Mucosa of descending colon (tissue), 3 donors: ENCODE data around the gene SHKBP1. TPM values are rescaled to one million over a fixed set of nuclear protein-coding genes. Genes with fewer than 3 reads are reported as not detected.

ENCODE experiments used
- ATAC-seq: fragments of 200-7000 bp; cut with Tn5 transposase; one replicate; pipeline ENCODE4 v1.9.1; 2020; ENCODE audit warnings: mild to moderate bottlenecking, moderate library complexity
- DNase-seq, 3 donors: peaks; one replicate each; pipeline ENCODE4 v3.0.0-alpha.2; 2020
- H3K36me3 ChIP-seq: fragments of 200-600 bp; one replicate; pipeline ENCODE4 v1.8.0; 2021; ENCODE audit warnings: low read depth, mild to moderate bottlenecking
- H3K4me1 ChIP-seq: fragments of 200-600 bp; one replicate; pipeline ENCODE4 v1.8.0; 2021; ENCODE audit warnings: low read depth, mild to moderate bottlenecking
- H3K4me3 ChIP-seq: fragments of 200-600 bp; one replicate; pipeline ENCODE4 v1.8.0; 2021; ENCODE audit warnings: mild to moderate bottlenecking
- H3K9me3 ChIP-seq: fragments of 200-600 bp; one replicate; pipeline ENCODE4 v1.8.0; 2021; ENCODE audit warnings: mild to moderate bottlenecking
- intact Hi-C, 2 donors: fragments of 100-400 bp; cut with DNase I in 1 of 2; cut with micrococcal nuclease in 1 of 2; formaldehyde crosslinking; loops; one replicate each; pipeline versions ENCODE4 v1.11.0 to v1.11.1; 2022; cut with DNase I, micrococcal nuclease
- total RNA-seq, 3 donors: library from RNA; stranded (reverse); fragmentation: NEBNext Ultra II Directional in 2 of 3; extraction: Animal tissue kit (Norgen Biotek cat#: 25700) in 2 of 3; gene quantifications; one replicate each; pipeline versions ENCODE4 v1.2.1 to v1.2.4, GENCODE V29; 2021 to 2023
- TF ChIP-seq, protein P1 (sequence below): fragments of 200-600 bp; IDR thresholded peaks from one replicate; pipeline ENCODE4 v1.8.0; 2022; ENCODE audit warnings: antibody characterized with exemption, mild to moderate bottlenecking
- donor health status: DM: no; HTN: no; CAD: no; lungs with moderate emphysema.
- donor health status: DM: no; HTN: no; CAD: no.
- donor health status: DM: no; HTN: yes; CAD: no.

Gene SHKBP1
- total RNA-seq, 3 donors from 2014 or later = 58.1 to 70.6 (median 62.2) TPM

DNA sequence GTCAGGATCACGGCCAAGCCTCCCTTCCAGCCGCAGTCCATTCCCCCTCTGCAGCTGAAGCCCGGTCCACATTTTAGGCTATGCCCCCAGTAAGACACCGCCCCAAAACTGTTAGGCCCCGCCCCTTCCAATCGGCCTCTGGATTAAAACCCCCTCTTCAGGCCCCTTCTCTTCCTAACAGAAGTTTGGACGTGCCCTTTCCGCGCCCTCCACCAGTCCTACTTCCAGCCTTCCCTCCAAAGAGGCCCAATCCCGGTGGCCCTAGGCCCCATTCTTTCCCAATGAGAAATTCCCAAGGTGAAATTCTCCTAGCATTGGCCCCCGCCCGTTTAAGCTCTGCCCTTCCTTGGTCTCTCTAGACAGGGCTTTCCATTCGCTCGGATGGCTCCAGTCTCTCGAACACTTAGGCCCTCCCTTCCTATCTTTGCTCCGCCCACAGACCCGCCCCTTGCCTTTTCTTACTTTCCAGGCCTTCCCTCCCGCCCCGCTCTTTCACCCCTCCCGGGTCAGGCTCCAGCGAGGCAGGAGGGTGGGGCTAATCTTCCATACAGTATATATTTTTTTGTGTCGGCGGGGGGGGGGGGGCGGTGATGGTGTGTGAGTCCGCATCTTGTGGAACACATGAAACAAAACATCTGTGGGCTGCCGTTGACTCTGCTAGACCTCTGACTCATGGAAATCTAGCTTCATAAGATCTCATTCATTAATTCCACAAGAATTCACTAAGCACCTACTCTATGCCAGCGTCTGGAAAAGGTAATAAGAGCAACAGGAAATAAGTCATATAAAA, 38.1 kb downstream of the SHKBP1 start:
- peak overlapping the region; percentile 46 for H3K4me3 ChIP-seq
- TF ChIP-seq, protein P1, sequence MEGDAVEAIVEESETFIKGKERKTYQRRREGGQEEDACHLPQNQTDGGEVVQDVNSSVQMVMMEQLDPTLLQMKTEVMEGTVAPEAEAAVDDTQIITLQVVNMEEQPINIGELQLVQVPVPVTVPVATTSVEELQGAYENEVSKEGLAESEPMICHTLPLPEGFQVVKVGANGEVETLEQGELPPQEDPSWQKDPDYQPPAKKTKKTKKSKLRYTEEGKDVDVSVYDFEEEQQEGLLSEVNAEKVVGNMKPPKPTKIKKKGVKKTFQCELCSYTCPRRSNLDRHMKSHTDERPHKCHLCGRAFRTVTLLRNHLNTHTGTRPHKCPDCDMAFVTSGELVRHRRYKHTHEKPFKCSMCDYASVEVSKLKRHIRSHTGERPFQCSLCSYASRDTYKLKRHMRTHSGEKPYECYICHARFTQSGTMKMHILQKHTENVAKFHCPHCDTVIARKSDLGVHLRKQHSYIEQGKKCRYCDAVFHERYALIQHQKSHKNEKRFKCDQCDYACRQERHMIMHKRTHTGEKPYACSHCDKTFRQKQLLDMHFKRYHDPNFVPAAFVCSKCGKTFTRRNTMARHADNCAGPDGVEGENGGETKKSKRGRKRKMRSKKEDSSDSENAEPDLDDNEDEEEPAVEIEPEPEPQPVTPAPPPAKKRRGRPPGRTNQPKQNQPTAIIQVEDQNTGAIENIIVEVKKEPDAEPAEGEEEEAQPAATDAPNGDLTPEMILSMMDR = no peak
- peaks cover 4% of the 10 kb centered on the region for H3K36me3 ChIP-seq
- ATAC-seq = peak; percentile 49
- intact Hi-C loops = no loop called here
- peaks cover 23% of the 10 kb centered on the region for H3K4me1 ChIP-seq
- H3K9me3 ChIP-seq = no peaks in the 10 kb centered on the region
- DNase-seq = peak; percentile 91 to 95 (median 94)

DNA sequence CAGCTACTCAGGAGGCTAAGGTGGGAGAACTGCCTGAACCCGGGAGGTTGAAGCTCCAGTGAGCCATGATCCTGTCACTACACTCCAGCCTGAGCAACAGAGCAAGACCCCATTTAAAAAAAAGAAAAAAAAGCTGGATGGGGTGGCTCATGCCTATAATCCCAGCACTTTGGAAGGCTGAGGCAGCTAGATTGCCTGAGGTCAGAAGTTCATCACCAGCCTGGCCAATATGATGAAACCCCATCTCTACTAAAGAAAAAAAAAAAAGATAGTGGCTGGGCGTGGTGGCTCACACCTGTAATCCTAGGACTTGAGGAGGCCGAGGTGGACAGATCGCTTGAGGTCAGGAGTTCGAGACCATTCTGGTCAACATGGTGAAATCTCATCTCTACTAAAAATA, 39.5 kb downstream of the SHKBP1 start:
- TF ChIP-seq, protein P1 = no peak
- intact Hi-C loops = no loop called here
- DNase-seq = no peak
- H3K36me3 ChIP-seq = peaks cover 4% of the 10 kb centered on the region
- no peak overlapping the region for H3K4me3 ChIP-seq
- peaks cover 12% of the 10 kb centered on the region for H3K4me1 ChIP-seq
- ATAC-seq = no peak
- H3K9me3 ChIP-seq = no peaks in the 10 kb centered on the region

DNA sequence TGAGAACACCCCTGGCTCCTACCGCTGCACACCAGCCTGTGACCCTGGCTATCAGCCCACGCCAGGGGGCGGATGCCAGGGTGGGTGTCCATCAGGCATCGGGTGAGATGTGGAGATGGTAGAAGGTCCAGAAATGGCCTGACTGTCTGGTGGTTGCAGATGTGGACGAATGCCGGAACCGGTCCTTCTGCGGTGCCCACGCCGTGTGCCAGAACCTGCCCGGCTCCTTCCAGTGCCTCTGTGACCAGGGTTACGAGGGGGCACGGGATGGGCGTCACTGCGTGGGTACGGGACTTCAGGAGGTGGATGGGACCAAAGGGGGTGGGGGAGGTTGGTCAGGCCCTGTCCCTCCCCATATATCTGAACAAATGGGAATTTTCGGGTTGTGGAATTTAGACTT, 40.3 kb downstream of the SHKBP1 start:
- H3K36me3 ChIP-seq = peaks cover 4% of the 10 kb centered on the region
- ATAC-seq (no peak), DNase-seq (no peak)
- TF ChIP-seq, protein P1 = no peak
- intact Hi-C loops = no loop called here
- H3K4me1 ChIP-seq = peaks cover 6% of the 10 kb centered on the region
- H3K4me3 ChIP-seq = no peak overlapping the region
- H3K9me3 ChIP-seq = no peaks in the 10 kb centered on the region

DNA sequence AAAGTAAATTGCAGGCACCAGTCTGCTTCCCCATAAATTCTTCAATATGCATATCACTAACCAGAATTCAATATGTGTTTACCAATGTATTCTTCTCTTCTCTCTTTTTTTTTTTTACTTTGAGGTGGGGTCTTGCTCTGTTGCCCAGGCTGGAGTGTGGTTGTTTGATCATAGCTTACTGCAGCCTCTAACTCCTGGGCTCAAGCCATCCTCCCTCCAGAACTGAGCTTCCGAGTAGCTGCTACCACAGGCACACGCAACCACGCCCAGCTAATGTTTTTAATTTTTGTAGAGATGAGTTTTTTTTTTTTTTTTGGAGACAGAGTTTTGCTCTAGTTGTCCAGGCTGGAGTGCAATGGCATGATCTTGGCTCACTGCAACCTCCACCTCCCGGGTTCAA, 41.3 kb downstream of the SHKBP1 start:
- peaks cover 6% of the 10 kb centered on the region for H3K4me1 ChIP-seq
- H3K36me3 ChIP-seq = peaks cover 4% of the 10 kb centered on the region
- ATAC-seq (no peak), DNase-seq (no peak)
- TF ChIP-seq, protein P1 = no peak
- no peaks in the 10 kb centered on the region for H3K9me3 ChIP-seq
- intact Hi-C loops = no loop called here
- no peak overlapping the region for H3K4me3 ChIP-seq

DNA sequence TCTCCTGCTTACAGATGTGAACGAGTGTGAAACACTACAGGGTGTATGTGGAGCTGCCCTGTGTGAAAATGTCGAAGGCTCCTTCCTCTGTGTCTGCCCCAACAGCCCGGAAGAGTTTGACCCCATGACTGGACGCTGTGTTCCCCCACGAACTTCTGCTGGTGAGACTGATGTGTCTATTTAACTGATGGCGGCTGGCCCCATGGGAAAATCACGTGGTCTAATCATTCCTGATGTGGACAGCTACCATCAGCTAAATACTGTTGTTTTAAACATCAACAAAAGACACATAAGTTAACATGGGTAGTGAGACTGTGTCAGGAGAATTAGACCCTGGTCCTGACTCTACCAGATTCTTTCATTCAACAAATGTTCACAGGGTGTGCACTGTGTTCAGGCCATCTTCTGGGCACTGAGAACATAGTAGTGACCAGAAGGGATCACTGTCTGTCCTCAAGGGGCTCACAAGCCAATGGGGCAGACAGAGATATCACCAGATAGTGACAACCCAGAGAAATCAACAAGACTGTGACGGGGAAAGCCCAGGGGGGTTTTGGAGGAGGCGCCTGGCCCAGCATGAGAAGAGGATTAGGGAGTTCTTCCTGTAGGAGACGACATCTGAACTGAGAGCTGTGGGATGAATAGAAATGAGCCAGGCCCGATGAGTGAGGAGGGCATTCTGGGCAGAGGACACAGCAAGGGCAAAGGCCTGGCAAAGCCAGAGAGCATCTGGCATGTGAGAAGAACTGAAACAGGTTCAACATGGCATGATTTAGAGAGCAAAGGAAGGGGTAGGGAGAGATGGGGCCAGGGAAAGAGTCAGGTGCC, 42.9 kb downstream of the SHKBP1 start:
- TF ChIP-seq, protein P1 = no peak
- H3K4me1 ChIP-seq = peaks cover 2% of the 10 kb centered on the region
- ATAC-seq (no peak), DNase-seq (no peak)
- no peak overlapping the region for H3K4me3 ChIP-seq
- no peaks in the 10 kb centered on the region for H3K9me3 ChIP-seq
- intact Hi-C loops = no loop called here
- H3K36me3 ChIP-seq = peaks cover 4% of the 10 kb centered on the region
